ENCODE results near the gene FTO.

The FTO gene

DNA sequence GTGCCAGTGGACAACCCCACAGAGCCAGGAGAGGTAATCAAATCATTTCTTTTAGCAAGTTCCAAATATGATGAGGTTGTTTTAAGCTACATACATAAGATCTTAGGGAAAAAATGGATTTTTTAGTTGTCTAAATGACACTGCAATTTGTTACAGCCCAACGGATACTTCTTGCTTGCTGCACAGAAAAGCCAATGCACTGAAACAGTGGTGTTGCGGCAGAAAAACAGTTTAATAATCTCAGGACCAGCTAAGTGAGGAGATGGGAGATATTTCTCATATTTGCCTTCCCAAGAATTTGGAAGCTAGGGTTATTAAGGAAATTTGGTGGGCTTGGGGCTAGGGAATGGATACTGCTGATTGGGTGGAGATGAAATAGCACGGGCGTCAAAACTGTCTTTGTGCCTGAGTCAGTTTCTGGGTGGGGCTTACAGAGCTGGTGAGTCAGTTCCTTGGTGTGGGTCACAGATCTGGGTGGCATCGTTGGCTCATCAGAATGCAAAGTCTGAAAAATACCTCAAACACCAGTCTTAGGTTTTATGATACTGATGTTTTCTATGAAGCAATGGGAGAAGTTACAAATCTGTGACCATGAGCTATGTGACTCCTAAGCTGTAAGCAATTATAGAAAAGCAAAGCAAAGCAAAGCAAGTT lies 327.3 kb downstream of the FTO start:
- DNase-seq, result peak; percentile 47

DNA sequence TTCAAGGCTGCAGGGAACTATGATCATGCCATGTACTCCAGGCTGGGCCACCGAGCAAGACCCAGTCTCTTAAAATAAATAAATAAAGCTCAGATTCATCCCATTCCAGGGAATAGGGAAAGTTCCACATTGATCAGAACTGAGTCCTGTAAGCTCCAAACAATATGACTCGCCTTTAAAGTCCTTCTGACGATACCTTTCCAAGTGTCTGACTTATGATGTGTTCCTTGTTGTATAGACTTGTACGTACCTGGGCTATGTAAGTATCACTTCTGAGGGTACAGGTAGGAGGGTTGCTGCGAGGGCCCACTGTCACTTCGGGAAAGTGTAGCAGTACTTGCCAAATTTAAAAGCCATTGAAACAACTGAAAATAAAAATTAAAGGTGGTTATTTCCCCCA lies 329.8 kb downstream of the FTO start:
- DNase-seq, result no peak

DNA sequence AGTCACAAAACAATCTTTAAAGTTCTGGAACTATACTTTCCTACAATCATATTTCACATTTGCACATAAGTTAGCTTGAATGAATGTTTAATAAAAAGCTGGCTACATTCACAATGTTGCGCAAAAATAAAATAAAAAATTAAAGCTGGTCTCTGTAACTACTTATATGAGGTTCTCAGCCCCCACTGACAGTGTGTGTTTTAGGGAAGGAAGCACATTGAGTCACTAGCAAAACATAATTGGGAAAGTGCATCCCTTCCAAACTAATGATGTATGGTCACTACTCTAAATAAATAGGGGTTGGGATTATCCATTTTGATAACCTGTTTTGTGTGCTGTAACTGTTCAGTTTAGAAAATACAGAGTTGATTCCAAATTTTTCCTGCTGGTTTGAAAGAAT lies 330.7 kb downstream of the FTO start:
- DNase-seq, result peak; percentile 2

DNA sequence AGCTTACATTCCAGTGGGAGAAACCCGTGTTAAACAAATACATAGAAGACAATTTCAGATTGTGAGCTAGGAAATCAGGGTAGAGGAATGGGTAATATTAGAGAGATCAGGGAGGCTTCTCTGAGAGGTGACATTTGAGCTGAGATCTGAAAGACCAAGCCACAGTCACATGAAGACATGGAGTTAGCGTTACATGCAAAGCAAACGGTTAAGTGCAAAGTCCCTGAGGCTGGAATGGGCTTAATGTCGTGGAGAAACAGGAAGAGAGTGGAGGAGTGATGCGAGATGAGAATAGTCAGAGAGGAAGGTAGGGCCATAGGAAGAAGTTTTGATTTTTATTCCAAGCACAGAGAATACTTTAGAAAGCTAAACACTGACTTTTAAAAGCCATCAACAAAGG lies 336.5 kb downstream of the FTO start:
- no peak for DNase-seq

DNA sequence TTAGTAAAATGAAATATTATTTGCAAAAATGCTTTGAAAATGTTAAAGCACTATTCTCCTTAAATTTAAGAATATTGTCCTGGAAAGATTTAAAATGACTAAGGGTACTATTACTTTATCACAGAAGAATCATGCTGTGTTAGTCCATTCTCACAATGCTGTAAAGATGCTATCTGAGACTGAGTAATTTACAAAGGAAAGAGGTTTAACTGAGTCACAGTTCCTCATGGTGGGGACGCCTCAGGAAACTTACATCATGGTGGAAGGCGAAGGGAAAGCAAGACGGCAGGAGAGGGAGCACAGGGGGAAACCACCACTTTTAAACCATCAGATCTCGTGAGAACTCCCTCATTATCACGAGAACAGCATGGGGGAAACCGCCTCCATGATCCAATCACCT lies 337.0 kb downstream of the FTO start:
- DNase-seq, result no peak

DNA sequence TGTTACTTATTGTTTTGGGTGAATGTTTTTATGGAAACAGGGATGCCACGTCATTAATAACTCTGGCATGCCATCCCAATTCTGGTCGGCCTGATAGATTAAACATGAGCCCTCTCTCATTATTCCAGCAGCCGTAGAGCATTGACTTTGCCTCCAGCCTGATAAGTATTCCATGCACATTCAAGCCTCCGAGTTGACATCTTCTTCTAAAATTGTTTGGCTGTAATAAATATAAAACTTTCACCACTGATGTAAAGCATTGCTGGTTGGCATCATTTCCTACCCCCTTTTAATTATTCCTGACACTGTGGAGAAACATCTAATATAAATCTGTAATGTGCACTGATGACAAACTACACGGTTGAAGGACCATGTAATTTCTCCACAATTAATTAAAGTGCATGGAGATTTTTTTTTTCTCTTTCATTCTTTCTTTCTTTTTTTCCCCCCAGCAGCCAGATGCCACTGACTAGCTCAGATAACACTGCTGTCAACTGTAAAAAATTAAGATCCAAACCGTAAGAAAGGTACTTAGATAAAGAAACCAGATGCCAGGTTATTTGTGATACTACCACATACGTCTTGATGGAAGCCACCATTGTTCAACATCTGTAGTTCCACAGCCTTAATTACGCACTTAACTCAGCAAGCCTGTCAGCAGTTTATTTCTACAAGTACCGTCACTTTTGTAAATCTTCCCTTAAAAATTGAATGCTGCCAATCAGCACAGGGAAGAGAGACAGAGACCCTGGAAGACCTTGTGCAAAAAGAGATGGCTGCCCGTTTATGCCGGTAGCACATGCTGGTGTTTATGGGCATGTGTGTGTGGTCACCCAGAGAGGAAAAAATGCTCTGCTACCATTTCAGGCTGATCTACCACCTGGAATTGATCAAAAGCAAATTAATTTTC lies 344.9 kb downstream of the FTO start:
- DNase-seq, result no peak

DNA sequence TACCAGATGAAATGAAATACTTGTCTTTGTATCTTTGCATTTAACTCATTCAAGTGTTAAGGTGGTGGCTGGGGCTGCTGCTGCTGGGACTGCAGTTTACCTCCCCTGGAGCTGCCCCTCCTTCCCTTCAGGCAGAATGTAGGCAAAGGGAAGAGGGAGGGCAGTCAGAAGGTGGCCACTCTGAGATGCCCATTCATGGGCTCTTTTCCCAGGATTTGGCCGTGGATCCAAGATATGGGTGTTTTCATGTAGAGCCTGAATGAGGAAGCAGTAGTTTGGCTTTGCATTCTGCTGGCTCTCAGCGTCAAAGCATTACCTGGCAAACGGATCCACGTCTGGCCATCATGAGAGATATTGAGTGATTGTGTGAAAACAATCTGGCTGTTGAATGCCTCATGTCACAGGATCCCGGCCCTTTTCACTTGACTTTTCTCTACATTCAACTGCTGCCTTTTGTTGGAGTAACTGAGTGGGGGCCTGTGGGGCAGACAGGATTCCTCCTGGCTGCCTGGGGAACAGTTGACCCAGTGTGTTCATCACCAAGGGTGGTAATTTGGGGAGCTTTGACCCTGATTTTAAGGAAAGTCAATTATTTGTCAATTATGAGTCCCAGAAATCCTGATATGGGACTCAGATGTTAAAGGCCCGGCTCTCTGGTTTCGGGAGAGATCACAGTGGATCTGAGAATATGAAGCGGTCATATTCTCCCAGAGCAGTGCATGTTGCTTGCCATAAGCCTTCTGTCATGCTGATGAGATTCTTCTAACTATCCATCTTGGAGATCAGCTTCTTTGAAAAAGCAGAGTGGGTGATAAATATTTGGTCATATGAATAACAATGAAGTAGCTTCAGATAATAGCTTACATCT lies 345.9 kb downstream of the FTO start:
- DNase-seq, result no peak

DNA sequence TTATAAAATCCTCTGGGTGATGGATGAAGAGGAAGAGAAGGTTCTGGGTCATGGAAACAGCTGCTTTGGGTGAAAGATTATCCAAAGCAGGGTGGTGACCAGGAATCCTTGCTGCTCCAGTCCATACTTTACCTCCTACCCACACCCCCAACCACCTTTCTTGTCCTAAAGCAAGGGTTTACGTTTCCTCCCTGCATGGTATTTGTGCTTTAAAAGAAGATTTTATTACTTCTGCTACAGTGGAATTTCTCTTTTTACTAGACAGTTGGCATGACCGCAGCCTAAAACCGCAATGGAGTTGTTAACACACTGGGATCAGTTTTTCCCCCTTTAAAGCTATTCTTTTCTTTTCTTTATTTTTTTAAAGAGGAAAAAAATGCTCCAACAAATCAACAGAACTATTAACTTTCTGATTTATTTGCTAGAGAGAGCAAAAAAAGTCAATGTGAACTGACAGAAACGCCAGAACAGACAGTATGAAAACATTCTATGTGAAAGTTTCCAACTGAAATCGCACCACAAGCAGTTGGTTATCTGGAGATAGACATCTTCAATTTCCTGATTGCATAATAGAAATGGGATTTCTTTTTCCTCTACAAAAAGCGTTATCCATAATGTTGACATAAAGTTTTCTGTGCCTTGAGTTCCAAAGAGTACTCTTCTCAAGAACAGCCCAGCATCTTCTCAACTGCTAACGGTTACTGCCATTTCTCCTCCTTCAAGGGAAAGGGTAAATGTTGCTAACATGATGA lies 346.7 kb downstream of the FTO start:
- DNase-seq, result no peak

DNA sequence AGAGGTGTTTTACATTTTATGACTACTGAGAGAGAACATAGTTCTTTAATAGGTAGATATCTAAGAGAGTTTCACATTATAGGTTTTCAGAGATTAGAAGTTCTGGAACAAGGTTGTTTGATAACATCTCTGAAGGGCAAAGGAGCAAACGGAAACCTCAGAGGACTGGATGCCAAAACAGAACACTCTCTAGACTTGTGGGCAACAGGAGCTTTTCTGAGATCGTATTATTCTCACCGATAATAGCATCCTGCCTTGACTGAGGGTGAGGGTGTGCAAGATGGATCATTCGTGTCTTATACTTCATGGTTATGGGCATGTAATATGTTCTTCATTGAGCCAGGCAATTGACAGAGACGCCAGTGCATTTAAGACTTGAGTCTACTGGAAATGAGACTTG lies 347.9 kb downstream of the FTO start:
- DNase-seq, result no peak

DNA sequence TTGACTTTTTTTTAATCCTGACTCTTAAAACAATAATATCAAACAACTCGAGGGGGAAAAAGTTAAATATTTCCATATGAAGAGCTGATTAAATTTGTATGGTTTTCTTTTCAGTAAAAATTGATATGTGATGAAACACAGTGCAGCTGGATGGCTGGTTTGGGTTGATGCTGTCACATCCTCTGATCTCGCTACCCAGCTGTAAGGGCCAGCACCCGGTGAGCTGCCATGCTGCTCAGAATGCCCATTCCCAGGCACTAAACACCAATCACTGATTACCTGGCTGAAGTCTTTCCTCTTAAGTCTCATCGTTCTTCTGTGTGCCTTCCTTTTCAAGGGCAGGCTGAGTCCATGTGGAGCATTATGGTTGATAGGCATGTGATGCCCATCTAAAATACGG lies 348.3 kb downstream of the FTO start:
- DNase-seq, result no peak

DNA sequence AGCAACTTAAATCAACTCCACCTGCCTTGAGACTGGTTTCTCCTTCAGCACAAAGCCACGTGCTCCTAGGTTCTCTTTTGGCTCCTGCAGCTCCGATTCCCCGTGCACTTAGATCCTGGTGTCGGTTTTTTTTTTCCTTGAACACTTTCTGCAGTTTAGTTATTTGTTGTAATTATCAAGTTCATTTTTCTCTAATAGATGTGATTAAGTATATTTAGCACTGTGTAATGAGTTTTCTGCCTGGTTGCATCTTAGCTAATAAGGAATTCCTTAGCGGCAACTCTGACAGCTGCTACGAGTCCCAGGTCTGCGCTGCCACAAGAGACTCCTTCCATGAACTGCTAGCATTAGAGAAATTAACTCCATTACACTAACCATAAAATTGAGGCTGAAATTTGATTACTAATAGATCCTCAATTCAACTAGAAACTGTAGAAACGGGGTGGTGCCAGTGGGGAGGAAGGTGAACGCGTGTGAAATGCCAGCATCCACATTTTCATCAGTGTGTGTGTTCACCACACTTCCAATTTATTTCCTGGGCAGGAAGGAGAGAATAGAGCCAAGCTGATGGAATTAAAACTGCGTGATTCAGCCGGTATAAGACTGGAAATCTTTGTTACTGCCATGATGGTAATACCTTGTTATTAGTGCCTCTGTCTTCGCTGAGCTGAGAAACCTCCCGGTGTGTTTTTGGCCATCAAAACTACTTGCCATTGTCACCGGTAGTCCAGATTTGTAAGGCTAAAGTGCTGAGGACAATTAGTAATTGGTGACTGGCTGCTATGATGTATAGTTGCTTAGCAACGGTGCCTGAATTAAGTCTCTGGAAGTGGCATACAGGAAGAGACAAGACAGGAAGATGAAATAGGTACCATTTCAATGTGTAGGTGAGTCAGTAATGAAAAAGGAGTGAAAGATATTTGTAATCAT lies 350.2 kb downstream of the FTO start:
- DNase-seq, result no peak

DNA sequence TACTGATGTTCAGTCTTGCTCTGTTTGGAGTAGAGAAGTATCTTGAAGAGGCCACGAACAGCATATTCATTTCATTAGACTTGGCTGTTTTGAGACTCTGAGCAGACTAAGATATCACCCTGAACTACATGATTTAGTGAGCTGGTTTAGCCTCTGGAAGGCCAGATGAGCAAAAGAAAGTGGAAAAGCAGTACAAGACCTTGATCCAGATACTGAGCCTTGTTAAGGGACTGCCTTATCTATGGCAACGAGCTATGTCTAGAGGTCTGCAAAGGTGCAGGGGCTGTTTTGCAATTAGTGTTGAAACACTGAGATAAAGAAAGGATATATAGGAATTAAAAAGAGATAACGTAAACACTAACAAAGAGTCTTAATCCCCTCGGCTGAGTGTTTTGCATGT lies 351.2 kb downstream of the FTO start:
- no peak for DNase-seq

DNA sequence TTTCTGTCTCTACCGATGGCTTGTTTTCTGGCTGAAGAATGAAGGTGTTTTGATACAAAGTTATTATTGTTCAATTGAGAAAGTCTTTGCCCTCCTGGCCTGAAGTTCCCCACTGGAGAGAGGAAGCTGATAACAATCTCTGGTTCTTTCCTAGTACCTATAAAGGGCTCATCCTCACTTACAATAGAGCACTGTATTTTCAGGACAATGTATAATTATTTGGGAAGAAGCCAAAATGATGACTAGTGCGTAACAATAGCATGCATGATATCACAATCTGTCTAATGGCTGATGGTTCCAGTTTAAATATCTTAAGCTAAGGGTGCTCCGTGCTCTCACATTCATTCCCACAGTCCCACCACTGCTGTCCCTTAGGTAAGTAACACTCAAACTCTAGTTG lies 351.9 kb downstream of the FTO start:
- no peak for DNase-seq

DNA sequence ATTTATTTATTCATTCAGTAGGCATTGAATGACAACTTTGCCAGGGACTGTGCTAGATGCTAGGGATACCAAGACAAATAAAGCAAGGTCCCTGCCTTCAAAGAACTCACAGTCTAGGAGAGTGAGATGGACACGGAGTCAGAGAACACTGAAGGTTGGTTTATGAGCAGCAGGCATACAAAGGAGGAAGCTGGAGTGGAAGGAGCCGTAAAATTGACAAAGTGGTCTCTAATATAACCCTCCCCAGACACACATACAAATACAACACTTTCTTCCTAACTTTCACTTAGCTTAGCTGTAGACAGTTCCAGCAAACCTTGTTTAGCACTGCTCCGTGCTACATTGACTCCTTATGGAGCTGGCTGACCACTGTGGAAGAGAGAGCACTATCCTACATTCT lies 353.0 kb downstream of the FTO start:
- no peak for DNase-seq

DNA sequence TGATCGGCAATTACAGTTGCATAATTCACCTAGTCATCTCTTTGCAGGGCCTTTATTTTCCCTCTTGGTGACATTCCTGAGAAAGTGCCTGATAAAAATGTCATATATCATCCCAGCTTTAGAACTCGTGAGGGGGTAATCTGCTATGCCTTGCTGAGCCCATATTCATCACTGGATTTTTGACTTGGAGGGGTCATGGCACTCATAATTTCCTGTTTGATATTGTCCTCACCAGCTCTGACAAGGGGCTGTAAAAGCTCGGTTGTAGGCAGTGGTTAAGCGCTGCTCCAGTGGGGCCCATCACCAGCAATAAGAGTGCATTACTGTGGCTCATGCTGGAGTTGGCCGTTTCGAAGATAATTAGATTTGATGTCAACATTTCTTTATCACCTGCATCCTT lies 355.4 kb downstream of the FTO start:
- DNase-seq, result no peak

DNA sequence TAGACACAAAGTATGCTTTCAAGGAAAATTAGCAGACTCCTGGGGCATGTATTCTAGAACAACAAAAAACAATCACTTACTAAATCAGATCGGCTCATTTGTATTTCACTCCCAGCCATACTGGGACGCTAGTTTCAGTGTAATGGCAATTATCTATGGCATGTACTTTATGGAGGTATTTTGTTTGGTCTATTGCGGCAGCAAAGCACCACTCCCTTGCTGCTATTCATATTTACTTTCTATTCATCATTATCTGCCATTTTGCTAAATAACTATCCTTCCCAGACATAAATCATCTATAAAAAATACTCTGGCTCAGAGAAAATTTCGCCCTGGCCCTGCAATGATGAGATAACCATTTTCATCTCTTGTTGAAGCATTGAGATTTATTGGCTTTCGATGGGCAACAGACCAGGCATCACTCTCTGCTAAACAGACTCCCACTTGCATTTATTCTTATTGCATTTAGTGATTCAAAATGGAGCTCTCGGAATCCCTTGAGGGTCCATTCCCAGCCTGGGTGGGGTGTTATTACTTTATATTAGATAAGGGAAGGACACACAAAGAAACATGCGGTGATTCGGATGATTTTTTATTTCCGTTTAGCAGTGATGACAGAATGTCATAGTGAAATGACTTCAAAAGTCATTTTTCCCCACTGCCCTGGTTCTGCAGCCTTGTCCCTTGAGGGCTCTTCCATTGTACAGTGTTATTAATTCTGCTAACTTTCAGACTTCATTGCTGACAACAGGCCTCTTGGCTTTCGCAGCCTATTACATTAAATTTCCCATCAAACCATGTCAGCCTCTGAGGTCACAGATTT lies 356.9 kb downstream of the FTO start:
- DNase-seq, result no peak

DNA sequence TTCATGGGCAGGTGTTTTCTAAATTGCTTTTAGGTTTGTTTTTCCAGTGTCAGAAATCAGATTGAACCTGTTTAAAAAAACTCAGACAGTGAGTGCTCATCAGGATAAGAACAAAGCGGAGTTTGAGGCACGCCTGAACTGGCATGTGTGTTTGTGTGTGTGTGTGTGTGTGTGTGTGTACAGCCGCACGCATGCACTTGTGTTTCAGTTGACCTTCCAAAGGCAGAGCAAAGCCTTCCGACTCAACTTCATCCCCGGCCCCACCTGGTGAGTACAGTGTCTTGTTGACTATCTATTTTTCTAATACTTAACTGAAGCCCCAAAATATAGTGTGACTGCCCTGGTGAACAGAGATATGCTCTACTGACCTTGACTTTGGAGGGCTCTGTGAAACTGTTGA lies 357.5 kb downstream of the FTO start:
- DNase-seq, result no peak

DNA sequence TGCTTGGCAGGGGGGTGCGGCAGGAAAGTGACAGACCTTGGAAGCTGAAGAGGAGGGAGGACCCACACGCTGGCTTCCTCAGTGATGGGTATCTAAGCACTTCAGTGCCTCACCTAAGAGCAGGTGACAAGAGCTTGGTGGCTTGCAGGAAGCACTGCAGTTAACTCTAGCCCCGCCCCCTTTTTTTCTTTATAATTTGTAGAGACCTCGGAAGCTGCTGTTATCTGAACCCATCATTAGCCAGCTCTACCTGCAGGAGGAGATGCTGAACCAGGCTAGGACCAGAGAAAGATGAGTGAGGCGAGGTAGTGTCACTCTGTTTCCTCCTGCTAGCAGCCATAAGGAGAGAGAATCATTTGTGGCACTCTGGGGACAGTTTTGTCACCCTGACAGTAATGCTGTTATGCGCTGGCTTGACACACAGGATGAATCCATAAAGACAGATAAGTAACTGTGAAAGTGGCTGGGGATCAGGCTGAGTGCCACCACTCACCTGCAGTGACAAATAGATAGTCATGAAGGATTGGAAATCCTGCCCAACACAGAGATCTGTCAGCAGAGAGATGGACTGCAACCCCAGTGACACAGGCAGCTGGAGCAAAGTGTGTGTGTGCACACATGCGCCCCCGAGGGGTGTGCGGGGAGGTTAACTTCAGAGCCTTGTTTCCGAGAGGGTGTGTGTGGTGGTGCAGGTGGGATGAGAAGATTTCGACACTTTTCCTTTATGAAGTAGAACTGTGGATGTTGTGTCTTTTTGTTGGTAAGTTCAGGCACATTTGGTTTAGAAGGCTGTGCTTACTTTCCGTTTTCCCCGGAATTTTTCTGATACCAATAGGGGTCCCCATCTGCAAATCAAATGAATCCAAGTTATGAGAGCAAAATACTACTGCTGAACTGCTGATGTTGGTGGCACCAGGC lies 358.7 kb downstream of the FTO start:
- DNase-seq, result no peak

DNA sequence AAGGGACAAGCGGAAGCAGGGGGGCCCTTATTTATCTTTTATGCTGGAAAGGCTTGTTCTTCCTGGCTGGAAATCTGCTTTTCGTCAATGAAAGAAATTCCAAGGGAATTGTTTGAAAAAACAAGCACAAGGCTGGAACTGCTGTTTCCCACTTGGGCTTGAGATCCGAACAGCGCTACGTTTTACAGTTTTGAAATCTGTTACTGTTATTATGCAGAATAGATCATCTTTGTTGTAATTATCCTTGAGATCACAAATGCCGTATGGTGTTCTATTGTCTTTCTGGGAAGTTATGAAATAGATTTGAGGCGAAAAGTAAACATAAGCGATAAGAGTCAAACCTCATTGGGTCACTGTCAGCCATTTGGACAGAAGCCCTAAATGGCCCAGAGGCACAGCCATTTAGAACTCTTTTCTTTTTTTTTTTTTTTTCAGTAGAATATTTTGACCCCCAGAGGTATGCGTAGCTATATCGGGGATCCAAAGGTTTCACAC lies 359.4 kb downstream of the FTO start:
- DNase-seq, result no peak
